Right lobe of liver (tissue), 6 donors: ENCODE results near the gene LCP2. TPM values are rescaled to one million over a fixed set of nuclear protein-coding genes. Genes with fewer than 3 reads are reported as not detected.
A peak's percentile ranks its signal among the peaks of the same experiment; 100 is the strongest.

ENCODE experiments used
- ATAC-seq, 4 donors: fragments of 200-7000 bp; cut with Tn5 transposase; one replicate each; pipeline ENCODE4 v1.9.1; 2020; ENCODE audit warnings: mild to moderate bottlenecking in 4 of 4, moderate library complexity in 4 of 4
- DNase-seq, 3 donors: peaks; one replicate each; pipeline ENCODE4 v3.0.0-alpha.2; 2020
- H3K27ac ChIP-seq, 3 donors: fragments of 200-600 bp; one replicate each; pipeline ENCODE4 v1.8.0; 2022
- H3K27me3 ChIP-seq, 2 donors: fragments of 200-600 bp; one replicate each; pipeline ENCODE4 v1.8.0; 2022
- H3K36me3 ChIP-seq, 4 donors: fragments of 200-600 bp; sonication (generic) in 1 of 4; one replicate each; pipeline versions ENCODE4 v1.5.1 to v1.8.0; 2017 to 2022; ENCODE audit warnings: control low read depth in 1 of 4
- H3K4me1 ChIP-seq, 4 donors: fragments of 200-600 bp; sonication (generic) in 1 of 4; one replicate each; pipeline versions ENCODE4 v1.5.1 to v1.8.0; 2017 to 2022; ENCODE audit warnings: control low read depth in 1 of 4
- H3K4me3 ChIP-seq, 3 donors: fragments of 200-600 bp; one replicate each; pipeline ENCODE4 v1.8.0; 2022
- H3K9me3 ChIP-seq, 4 donors: fragments of 200-600 bp; sonication (generic) in 1 of 4; one replicate each; pipeline versions ENCODE4 v1.5.1 to v1.8.0; 2017 to 2022; ENCODE audit warnings: control low read depth in 1 of 4
- POLR2A ChIP-seq: fragments of 450-650 bp; IDR thresholded peaks from one replicate; pipeline ENCODE4 v1.6.1; 2017; ENCODE audit warnings: antibody characterized with exemption, mild to moderate bottlenecking
- WGBS: methylation state at CpG from one replicate; pipeline ENCODE4 v1.1.6; 2018; ENCODE audit warnings: low coverage, low lambda C conversion rate; ENCODE audit not compliant: insufficient coverage; ENCODE audit errors: missing lambda C conversion rate; 5-methylcytosine and 5-hydroxymethylcytosine counted together
- intact Hi-C, 2 donors: fragments of 100-400 bp; cut with DNase I; formaldehyde crosslinking; loops; one replicate each; pipeline versions ENCODE4 v1.11.2 to v1.14.1; 2022
- total RNA-seq, 6 experiments: library from RNA; depleted of rRNA in 2 of 6; stranded (reverse); fragments of >200 nt in 2 of 6; fragmentation: NEBNext Ultra II Directional in 3 of 6; extraction: Animal tissue kit (Norgen Biotek cat#: 25700) in 3 of 6; gene quantifications; one replicate each; pipeline versions ENCODE4 v1.1.0 to v1.2.4, GENCODE V29; 2016 to 2023
- TF ChIP-seq, protein P1 (sequence below), 4 donors: fragments of 200-600 bp in 3 of 4; fragments of 450-650 bp in 1 of 4; IDR thresholded peaks; one replicate each; pipeline versions ENCODE4 v1.5.1 to v1.8.0; 2016 to 2022; ENCODE audit warnings: antibody characterized with exemption in 4 of 4, mild to moderate bottlenecking in 2 of 4
- donor health status: DM: no; HTN: yes; CAD: no.
- donor health status: DM: no; HTN: no; CAD: no.
- donor health status: DM: no; HTN: no; CAD: no.
- donor health status: DM: no; HTN: yes; CAD: no.
- donor health status: DM: no; HTN: yes; CAD: no.

The LCP2 gene
- total RNA-seq, 6 experiments from 2014 or later: 4.4 to 20.5 (median 10.1) TPM

DNA sequence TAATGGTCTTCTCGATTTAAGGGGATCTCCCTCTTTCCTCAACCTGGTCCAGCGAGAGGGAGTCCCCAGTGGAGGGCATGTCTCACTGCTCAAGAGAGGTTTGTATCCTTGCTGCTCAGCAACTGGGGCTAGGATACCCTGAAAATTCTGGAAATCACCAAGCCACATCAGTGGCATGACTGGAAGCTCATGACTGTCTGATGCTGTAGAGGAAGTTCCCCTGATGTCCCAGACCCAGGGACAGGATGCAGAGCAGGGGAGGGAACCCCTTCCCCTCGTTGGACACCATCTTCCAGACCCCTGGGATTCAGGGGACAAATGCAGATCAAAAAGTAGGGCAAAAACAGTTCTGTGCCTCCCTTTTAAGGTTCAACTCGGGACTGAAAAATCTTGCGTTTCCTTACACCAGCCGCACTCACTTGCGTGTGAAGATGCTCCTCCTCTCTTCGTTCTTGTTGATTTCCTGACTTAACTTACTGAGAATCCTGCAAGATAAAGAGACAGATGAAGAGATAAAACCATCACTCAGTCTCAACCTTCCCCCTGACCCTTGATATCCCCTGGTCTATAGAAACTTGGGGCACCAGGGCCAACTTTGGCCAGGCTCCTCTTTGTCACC, 22.1 kb downstream of the LCP2 start:
- intact Hi-C loops: loop anchor here in 1 of 2 donors (5.0 kb wide), 1 partner anchor 127 kb away; no protein-coding TSS in a partner anchor
- no peak for TF ChIP-seq POLR2A
- TF ChIP-seq, protein P1, sequence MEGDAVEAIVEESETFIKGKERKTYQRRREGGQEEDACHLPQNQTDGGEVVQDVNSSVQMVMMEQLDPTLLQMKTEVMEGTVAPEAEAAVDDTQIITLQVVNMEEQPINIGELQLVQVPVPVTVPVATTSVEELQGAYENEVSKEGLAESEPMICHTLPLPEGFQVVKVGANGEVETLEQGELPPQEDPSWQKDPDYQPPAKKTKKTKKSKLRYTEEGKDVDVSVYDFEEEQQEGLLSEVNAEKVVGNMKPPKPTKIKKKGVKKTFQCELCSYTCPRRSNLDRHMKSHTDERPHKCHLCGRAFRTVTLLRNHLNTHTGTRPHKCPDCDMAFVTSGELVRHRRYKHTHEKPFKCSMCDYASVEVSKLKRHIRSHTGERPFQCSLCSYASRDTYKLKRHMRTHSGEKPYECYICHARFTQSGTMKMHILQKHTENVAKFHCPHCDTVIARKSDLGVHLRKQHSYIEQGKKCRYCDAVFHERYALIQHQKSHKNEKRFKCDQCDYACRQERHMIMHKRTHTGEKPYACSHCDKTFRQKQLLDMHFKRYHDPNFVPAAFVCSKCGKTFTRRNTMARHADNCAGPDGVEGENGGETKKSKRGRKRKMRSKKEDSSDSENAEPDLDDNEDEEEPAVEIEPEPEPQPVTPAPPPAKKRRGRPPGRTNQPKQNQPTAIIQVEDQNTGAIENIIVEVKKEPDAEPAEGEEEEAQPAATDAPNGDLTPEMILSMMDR (IDR thresholded peaks at IDR 0.05): no peak
- DNase-seq (no peak), ATAC-seq (no peak)
- peaks cover 0 to 4% (median 0%) of the 10 kb centered on the region in 4 donors for H3K4me1 ChIP-seq
- peak overlapping the region in 1 of 3 donors; percentile 24 for H3K27ac ChIP-seq
- H3K9me3 ChIP-seq: no peaks in the 10 kb centered on the region
- H3K36me3 ChIP-seq: no peaks in the 10 kb centered on the region
- no peaks in the 10 kb centered on the region for H3K27me3 ChIP-seq
- WGBS: 45% methylated on average over 8 of the region's 8 CpGs
- no peak overlapping the region for H3K4me3 ChIP-seq

DNA sequence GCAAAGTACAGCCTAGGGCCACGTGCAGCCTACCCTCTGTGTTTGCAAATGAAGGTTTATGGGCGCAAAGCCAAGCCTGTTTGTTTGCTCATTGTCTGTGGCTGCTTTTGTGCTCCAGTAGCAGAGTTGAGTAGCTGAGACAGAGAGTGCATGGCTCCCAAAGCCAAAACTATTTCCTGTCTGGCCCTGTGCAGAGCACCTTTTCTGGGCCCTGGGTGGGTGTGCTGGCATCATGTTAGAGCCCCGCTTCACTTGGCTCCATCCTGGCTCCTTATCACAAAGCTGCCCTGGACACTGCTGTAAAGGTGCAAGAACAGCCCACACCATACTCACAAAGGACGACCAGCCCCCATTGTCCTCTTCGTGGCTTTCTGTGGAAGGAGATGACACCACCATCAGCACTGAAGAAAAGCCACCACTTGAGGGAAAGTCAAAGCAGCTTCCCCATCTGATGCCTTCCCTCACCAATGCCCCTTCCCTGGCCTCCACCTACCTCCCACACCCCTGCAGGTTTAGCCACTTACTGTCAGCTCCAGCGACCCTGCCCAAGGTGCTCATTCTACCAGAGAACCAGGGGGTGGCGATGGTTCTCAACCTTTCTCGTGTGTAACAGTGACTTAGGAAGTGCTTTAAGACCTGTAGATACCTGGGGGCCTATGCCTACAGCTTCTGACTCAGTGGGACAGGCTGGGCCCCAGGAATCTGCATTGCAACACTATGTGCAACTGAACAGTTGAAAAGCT, 23.4 kb downstream of the LCP2 start:
- TF ChIP-seq, protein P1 (IDR thresholded peaks at IDR 0.05): peak in 2 of 4 donors; percentile 15 to 46
- no peak for TF ChIP-seq POLR2A
- DNase-seq: no peak
- H3K36me3 ChIP-seq: no peaks in the 10 kb centered on the region
- H3K9me3 ChIP-seq: no peaks in the 10 kb centered on the region
- H3K4me1 ChIP-seq: no peaks in the 10 kb centered on the region
- peak in 2 of 4 donors; percentile 50 to 52 for ATAC-seq
- H3K27me3 ChIP-seq: no peaks in the 10 kb centered on the region
- WGBS: 40% methylated on average over 4 of the region's 8 CpGs
- H3K4me3 ChIP-seq: no peak overlapping the region
- no peak overlapping the region for H3K27ac ChIP-seq
- intact Hi-C loops: no loop called here

DNA sequence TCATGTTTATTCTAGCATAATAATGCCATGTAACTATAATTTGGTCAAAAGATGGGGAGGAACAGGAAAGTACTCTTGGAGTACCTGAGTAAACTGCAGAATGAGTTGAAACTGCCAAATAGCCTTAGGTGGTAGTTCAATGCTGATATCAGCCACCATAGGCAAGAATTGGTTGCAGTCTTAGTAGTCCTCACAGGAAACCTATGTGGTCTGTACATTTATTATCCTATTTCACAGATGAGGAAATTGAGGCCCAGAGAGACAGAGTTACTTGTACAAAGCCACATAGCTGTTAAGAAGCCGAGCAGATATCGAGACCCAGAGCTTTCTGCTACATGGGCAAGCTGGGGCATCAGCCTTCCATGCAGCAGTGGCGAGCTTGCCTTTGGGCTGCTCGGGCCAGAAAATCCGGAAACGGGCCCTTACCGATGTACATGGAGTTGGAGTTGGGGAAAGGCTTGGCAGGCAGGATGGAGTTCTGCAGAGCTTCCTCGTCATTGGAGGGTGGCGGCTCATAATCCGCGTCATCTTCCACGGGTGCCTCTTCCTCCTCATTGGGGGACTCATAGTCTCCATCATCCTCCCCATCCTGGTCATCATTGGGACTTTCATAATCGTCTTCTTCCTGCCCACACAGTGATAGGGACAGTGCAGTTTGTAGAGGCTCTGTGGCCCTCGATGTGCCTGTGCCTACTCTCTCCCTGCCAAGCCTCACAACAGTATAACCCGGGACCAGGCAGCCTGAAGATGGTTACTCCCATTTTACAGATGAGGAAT, 27.1 kb downstream of the LCP2 start:
- no peaks in the 10 kb centered on the region for H3K36me3 ChIP-seq
- DNase-seq: no peak
- H3K9me3 ChIP-seq: no peaks in the 10 kb centered on the region
- intact Hi-C loops: no loop called here
- H3K4me3 ChIP-seq: no peak overlapping the region
- H3K4me1 ChIP-seq: peaks cover 0 to 4% (median 0%) of the 10 kb centered on the region in 4 donors
- TF ChIP-seq, protein P1 (IDR thresholded peaks at IDR 0.05): no peak
- TF ChIP-seq POLR2A: no peak
- no peaks in the 10 kb centered on the region for H3K27me3 ChIP-seq
- no peak for ATAC-seq
- 60% methylated on average over 11 of the region's 15 CpGs for WGBS
- H3K27ac ChIP-seq: peak overlapping the region in 1 of 3 donors; percentile 70

DNA sequence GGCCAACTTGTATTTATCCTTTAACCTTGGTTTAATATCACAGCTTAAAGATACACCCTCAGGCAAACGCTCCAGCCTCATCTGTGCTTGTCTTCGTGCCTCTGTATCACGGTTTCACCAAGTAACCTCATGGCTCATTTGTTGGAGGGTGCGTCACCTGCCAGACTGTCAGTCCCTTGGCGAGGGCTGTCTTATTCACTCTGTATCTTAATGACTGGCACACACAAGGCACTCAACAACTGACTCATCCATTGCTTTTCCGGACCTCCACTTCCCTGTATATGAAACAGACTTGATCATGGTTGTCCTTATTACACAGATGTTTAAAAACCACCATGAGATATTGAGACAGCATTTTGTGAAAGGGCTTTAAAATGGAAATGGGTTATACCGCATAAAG, 28.0 kb downstream of the LCP2 start:
- ATAC-seq (peak in 1 of 4 donors; percentile 23), DNase-seq (no peak)
- WGBS: 70% methylated on average over 7 of the region's 7 CpGs
- H3K36me3 ChIP-seq: no peaks in the 10 kb centered on the region
- H3K27me3 ChIP-seq: no peaks in the 10 kb centered on the region
- no peak overlapping the region for H3K4me3 ChIP-seq
- H3K27ac ChIP-seq: peak overlapping the region in 1 of 3 donors; percentile 70
- no peak for TF ChIP-seq POLR2A
- TF ChIP-seq, protein P1 (IDR thresholded peaks at IDR 0.05): no peak
- H3K9me3 ChIP-seq: no peaks in the 10 kb centered on the region
- intact Hi-C loops: loop anchor here in 1 of 2 donors (2.0 kb wide), 1 partner anchor 149 kb away; no protein-coding TSS in a partner anchor
- peaks cover 0 to 4% (median 0%) of the 10 kb centered on the region in 4 donors for H3K4me1 ChIP-seq
